GM21447 (cell line): Measurements from ENCODE around the gene TBATA.

ENCODE experiments used
- ATAC-seq: cut with Tn5 transposase; IDR thresholded peaks from one replicate; pipeline ENCODE4 v1.9.1; 2021; ENCODE audit not compliant: unreplicated experiment

Gene TBATA

DNA sequence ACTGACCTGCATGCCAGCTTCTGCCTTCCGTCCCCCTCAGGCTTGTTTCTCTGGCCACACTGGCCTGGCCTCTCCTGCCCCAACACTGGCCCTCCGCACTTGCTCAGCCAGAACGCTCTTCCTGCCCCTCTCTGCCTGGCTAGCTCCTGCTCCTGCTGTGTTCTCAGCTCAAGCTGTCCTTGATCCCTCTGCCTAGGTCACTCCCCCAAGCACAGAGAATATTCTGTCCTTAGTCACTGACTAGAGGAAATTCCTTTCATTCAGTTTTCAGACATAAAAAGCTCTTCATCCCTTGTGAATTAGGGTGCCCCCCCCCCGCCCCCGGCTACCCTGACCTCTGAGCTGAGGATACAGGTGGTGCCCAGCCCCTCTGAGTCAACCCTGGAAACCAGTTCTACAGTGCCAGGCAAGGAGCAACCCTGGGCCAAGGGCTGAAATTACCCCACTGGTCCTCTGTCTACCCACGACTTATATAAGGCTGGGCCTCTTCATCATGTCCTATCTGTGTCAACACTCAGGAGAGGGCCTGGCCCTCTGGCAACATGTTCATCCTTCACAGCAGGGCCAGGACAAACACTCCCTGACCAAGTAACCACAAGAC, 23.9 kb upstream of the TBATA start:
- no peak for ATAC-seq

- no peak for ATAC-seq
Observed at GRCh38 chr10:70807556-70807955, 22.4 kb upstream of the TBATA start.

GRCh38 chr10:70806841-70807240, 21.7 kb upstream of the TBATA start:
- no peak for ATAC-seq

GRCh38 chr10:70805619-70806215, 20.5 kb upstream of the TBATA start:
- no peak for ATAC-seq

GRCh38 chr10:70804421-70804808, 19.2 kb upstream of the TBATA start:
- no peak for ATAC-seq

- ATAC-seq: no peak
Observed at GRCh38 chr10:70803775-70804420, 18.7 kb upstream of the TBATA start.

DNA sequence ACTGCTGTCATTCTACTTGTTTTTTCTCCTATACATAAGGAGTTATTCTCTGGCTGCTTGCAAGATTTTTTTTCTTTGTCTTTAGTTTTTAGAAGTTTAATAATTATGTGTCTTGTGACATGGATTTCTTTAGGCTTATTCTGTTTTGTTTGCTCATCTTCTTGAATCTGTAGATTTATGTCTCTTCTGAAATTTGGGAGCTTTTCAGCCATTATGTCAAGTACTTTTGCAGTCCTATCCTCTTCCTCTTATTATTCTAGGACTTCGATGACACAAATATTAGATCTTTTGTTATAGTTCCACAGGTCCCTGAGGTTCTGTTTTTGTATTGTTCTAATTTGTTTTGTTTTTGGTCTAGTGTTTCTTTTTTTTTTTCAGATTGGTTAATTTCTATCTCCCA, 16.7 kb upstream of the TBATA start:
- ATAC-seq: no peak

- ATAC-seq: no peak
Observed at GRCh38 chr10:70799124-70799523, 13.9 kb upstream of the TBATA start.

GRCh38 chr10:70797840-70798239, 12.7 kb upstream of the TBATA start:
- no peak for ATAC-seq

DNA sequence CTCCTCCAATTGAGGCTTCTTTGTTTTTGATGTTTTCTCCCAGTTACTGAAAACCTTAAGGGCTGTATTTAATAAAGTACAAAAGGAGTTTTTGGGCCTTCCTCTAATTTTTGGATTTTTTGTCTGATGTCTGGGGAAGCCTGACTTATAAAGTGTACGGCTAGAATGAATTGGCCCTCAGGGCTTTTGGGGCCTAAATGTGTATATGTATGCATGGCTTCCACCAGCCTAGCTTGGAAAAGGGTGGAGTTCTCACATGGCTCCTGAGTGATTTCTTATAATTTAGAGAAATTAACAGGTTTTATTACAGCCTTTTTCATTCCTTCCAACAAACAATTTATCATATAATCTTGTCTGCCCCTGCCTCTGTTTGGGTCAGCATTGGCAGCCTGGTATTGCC, 10.4 kb upstream of the TBATA start:
- ATAC-seq: no peak

- no peak for ATAC-seq
Observed at GRCh38 chr10:70791386-70792039, 6.3 kb upstream of the TBATA start.

DNA sequence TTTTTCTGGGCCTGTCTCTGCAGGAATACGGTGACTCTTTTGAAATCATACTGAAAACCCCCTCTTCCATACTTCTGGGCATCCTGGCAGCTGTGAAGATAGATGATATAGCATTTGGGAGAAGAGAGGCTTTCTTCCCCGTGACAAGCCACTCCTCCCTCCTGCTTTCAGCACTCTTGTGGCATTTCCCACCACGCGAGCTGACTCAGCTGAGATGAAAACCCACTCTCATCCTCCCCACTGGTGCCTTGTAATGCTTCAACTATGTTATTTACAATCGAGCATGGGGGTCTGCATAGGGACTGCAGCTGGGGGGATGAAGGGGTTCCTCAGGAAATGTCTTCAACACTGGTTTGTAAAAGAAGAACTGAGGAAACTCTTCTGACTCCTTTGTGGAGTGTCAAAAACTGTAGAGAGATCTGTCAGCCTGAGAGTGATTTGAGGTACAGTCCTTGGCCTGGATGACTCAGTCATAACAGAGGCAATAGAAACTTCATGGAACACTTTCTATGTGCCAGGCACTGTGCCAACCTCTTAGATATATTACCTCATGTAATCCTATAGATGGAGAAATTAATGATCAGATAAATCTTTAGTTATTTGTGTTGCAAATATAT, 1.7 kb upstream of the TBATA start:
- no peak for ATAC-seq

GRCh38 chr10:70784471-70784870, 706 bp downstream of the TBATA start:
- no peak for ATAC-seq

DNA sequence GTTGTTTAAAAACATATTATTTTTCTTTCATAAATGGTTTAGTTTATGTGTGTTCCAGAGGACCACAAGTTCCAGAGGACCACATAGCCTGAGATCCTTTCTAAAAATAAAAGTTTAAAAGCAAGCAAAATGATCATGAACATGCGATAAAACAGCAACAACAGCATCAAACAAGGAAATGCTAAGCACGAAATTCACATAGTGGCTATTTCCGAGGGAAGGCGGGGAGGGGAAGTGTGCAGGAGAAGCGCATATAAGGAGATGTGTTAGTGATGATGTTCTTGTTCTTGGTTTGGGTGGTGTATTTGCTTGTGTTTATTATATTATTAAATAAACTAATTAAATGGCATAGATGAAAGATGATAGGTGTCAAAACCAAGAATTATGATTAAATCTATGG, 1.2 kb downstream of the TBATA start:
- no peak for ATAC-seq

DNA sequence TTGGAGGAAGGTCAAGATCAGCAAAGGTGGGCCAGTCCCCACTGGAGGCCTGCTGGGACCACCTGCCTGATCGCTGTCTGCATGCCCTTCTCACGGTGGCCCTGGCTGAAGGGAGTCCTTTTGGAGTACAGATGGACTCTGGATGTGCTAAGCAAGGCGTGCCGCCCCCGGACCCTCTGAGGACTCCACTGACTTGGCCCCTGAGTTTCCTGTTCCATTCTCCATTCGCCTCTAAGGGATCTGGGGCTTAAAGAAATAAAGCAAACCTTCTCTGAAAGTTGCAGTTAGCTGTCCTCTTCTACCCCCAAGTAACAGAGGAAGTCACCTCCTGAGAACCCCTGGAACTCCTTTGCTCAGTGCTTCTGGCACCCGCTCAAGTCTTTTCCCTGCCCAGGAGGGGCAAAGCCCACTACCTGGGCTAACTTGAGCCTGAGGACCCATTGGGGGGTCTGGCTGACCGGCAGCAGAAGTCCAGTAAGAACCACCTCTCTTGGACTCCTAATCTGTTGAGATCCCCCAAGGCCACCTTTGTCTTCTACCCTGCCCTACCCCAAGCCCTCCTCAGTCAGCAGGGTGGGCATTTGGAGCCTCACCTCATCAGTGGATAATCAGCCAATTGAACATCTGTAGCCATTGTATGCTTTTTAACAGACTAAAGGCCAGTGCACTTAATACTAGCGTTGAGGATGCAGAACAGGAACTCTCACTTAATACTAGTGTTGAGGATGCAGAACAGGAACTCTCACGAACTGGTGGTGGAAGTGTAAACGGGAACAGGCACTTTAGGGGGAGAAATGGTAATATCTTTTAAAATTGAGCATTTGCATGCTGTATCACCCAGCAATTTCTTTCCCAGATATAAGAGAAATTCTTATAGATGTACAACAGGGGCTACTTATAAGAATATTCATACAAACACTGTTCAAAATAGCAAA, 2.2 kb downstream of the TBATA start:
- ATAC-seq: no peak

GRCh38 chr10:70782086-70782745, 3.0 kb downstream of the TBATA start:
- ATAC-seq: no peak

GRCh38 chr10:70781461-70782051, 3.6 kb downstream of the TBATA start:
- no peak for ATAC-seq

DNA sequence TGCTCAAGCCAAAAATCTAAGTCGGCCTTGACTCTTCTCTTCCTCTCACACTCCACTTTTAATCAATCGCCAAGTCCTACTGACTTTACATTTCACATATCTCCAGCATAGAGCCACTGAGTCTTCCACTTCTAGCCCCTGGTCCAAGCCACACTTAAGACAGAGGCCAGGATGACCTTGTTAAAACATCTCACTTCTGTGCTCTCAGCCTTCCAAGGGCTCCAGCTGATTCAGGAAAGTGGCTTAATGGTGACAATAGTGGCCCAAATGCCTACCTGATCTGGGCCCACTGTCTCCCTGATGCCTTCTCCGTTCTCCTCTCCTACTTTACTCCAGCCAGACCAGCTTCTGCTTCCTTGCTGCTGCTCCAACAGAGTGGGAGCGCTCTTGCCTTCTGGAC, 4.4 kb downstream of the TBATA start:
- no peak for ATAC-seq

DNA sequence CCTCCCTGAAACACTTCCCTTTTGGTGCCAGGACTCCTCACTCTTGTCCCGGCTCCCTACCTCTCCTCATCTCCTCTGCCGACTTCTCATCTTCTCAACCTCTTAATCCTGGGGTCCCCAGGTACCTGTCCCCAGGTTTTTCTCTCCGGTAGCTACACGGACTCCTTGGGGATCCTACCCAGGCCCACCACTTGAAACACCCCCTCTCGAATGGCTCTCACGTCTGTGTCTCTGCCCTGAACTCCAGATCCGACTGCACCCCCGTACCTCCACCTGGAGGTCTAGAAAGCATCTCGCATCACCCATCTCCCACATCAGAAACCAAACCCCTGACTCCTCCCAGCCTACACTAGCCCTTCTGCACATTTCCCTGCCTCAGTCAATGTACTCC, 4.8 kb downstream of the TBATA start:
- no peak for ATAC-seq
